Ascending aorta (tissue), 2 donors: Measurements from ENCODE around the gene NCBP3. TPM values are rescaled to one million over a fixed set of nuclear protein-coding genes. Genes with fewer than 3 reads are reported as not detected.

Source experiments
- DNase-seq, 2 donors: peaks; one replicate each; pipeline ENCODE4 v3.0.0-alpha.2; 2019; ENCODE audit warnings: low spot score in 2 of 2
- H3K27ac ChIP-seq, 2 donors: fragments of 200-600 bp; sonication (generic); one replicate each; pipeline ENCODE4 v1.5.1; 2016 to 2017; ENCODE audit warnings: mild to moderate bottlenecking in 1 of 2
- H3K27me3 ChIP-seq: fragments of 200-600 bp; sonication (generic); one replicate; pipeline ENCODE4 v1.5.1; 2017
- H3K36me3 ChIP-seq, 2 donors: fragments of 200-600 bp; sonication (generic); one replicate each; pipeline ENCODE4 v1.5.1; 2016
- H3K4me1 ChIP-seq, 2 donors: fragments of 200-600 bp; sonication (generic); one replicate each; pipeline ENCODE4 v1.5.1; 2016 to 2017; ENCODE audit warnings: mild to moderate bottlenecking in 1 of 2
- H3K4me3 ChIP-seq, 2 donors: fragments of 200-600 bp; sonication (generic); one replicate each; pipeline ENCODE4 v1.5.1; 2016 to 2017; ENCODE audit warnings: mild to moderate bottlenecking in 1 of 2
- H3K9me3 ChIP-seq, 2 donors: fragments of 200-600 bp; sonication (generic); one replicate each; pipeline ENCODE4 v1.5.1; 2016
- CTCF ChIP-seq, 3 experiments: fragments of 200-600 bp in 2 of 3; fragments of 450-650 bp in 1 of 3; sonication (generic) in 2 of 3; IDR thresholded peaks; one replicate each; pipeline ENCODE4 v1.5.1; 2016 to 2019; ENCODE audit warnings: antibody characterized with exemption in 3 of 3, mild to moderate bottlenecking in 1 of 3, moderate library complexity in 1 of 3
- intact Hi-C: fragments of 100-400 bp; cut with DNase I; formaldehyde crosslinking; loops from one replicate; pipeline ENCODE4 v1.15.1; 2023
- total RNA-seq: library from RNA; depleted of rRNA; stranded (reverse); fragments of >200 nt; gene quantifications from one replicate; pipeline ENCODE4 v1.1.0, GENCODE V29; 2016

NCBP3 gene
- total RNA-seq, 1 donor from 2014 or later = 3.9 TPM

- no peak for TF ChIP-seq CTCF (IDR thresholded peaks at IDR 0.05)
- H3K27ac ChIP-seq = no peak overlapping the region
- H3K4me1 ChIP-seq = no peaks in the 10 kb centered on the region
- H3K27me3 ChIP-seq = no peaks in the 10 kb centered on the region
- intact Hi-C loops = no loop called here
- H3K4me3 ChIP-seq = no peak overlapping the region
- H3K9me3 ChIP-seq = no peaks in the 10 kb centered on the region
- no peak for DNase-seq
- no peaks in the 10 kb centered on the region for H3K36me3 ChIP-seq
Measured at GRCh38 chr17:3773966-3774365, 72.1 kb downstream of the NCBP3 start.

GRCh38 chr17:3773511-3773910 is 72.5 kb downstream of the NCBP3 start:
- no peak for TF ChIP-seq CTCF (IDR thresholded peaks at IDR 0.05)
- Histone ChIP-seq H3K36me3 (no peaks in the 10 kb centered on the region), H3K4me3 (no peak overlapping the region), H3K9me3 (no peaks in the 10 kb centered on the region), H3K27me3 (no peaks in the 10 kb centered on the region), H3K27ac (no peak overlapping the region), H3K4me1 (no peaks in the 10 kb centered on the region)
- no peak for DNase-seq
- intact Hi-C loops = no loop called here

GRCh38 chr17:3772764-3773163 is 73.3 kb downstream of the NCBP3 start:
- no peak for TF ChIP-seq CTCF (IDR thresholded peaks at IDR 0.05)
- Histone ChIP-seq H3K9me3 (no peaks in the 10 kb centered on the region), H3K27me3 (no peaks in the 10 kb centered on the region), H3K4me3 (no peak overlapping the region), H3K27ac (no peak overlapping the region), H3K4me1 (no peaks in the 10 kb centered on the region), H3K36me3 (no peaks in the 10 kb centered on the region)
- no peak for DNase-seq
- intact Hi-C loops = no loop called here

- intact Hi-C loops = no loop called here
Measured at GRCh38 chr17:3771140-3771539, 74.9 kb downstream of the NCBP3 start.

GRCh38 chr17:3770466-3770865 is 75.6 kb downstream of the NCBP3 start:
- H3K9me3 ChIP-seq = no peaks in the 10 kb centered on the region
- H3K4me1 ChIP-seq = no peaks in the 10 kb centered on the region
- H3K27ac ChIP-seq = no peak overlapping the region
- H3K4me3 ChIP-seq = no peak overlapping the region
- no peak for TF ChIP-seq CTCF (IDR thresholded peaks at IDR 0.05)
- intact Hi-C loops = no loop called here
- DNase-seq = no peak
- no peaks in the 10 kb centered on the region for H3K27me3 ChIP-seq
- no peaks in the 10 kb centered on the region for H3K36me3 ChIP-seq

More at GRCh38 chr17:3771140-3771539, 74.9 kb downstream of the NCBP3 start:
- no peak for TF ChIP-seq CTCF (IDR thresholded peaks at IDR 0.05)
- no peaks in the 10 kb centered on the region for H3K4me1 ChIP-seq
- DNase-seq = no peak
- no peaks in the 10 kb centered on the region for H3K27me3 ChIP-seq
- H3K36me3 ChIP-seq = no peaks in the 10 kb centered on the region
- no peak overlapping the region for H3K4me3 ChIP-seq
- H3K27ac ChIP-seq = no peak overlapping the region
- H3K9me3 ChIP-seq = no peaks in the 10 kb centered on the region

- H3K4me1 ChIP-seq = no peaks in the 10 kb centered on the region
- H3K27me3 ChIP-seq = no peaks in the 10 kb centered on the region
- no peaks in the 10 kb centered on the region for H3K36me3 ChIP-seq
- H3K27ac ChIP-seq = no peak overlapping the region
- no peak for TF ChIP-seq CTCF (IDR thresholded peaks at IDR 0.05)
- intact Hi-C loops = no loop called here
- no peak overlapping the region for H3K4me3 ChIP-seq
- no peak for DNase-seq
- no peaks in the 10 kb centered on the region for H3K9me3 ChIP-seq
Measured at GRCh38 chr17:3768769-3769168, 77.3 kb downstream of the NCBP3 start.
